GM23338 (cell line): ENCODE measurements around the gene PRKAA2. TPM values are rescaled to one million over a fixed set of nuclear protein-coding genes. Genes with fewer than 3 reads are reported as not detected.

ENCODE experiments used
- ATAC-seq: fragments of 200-7000 bp; cut with Tn5 transposase; 3 replicates; pipeline ENCODE4 v1.9.1; 2020
- DNase-seq: peaks from one replicate; pipeline ENCODE4 v3.0.0-alpha.2; 2015; ENCODE audit warnings: low spot score
- H2AFZ ChIP-seq: fragments of 200-600 bp; sonication (generic); 2 replicates; pipeline ENCODE4 v1.8.0; 2016; ENCODE audit warnings: antibody characterized with exemption, mild to moderate bottlenecking, moderate library complexity
- H3F3A ChIP-seq: fragments of 200-600 bp; sonication (generic); replicated peaks from 2 replicates; pipeline ENCODE4 v1.8.0; 2017; ENCODE audit warnings: antibody characterized with exemption, mixed run types, low read depth
- H3K27ac ChIP-seq: fragments of 200-600 bp; sonication (generic); 2 replicates; pipeline ENCODE4 v1.6.1; 2016; ENCODE audit warnings: low read depth
- H3K27me3 ChIP-seq: fragments of 200-600 bp; sonication (generic); 2 replicates; pipeline ENCODE4 v1.8.0; 2016; ENCODE audit warnings: mild to moderate bottlenecking, mixed run types, moderate library complexity; ENCODE audit not compliant: insufficient read depth
- H3K36me3 ChIP-seq: fragments of 200-600 bp; sonication (generic); 2 replicates; pipeline ENCODE4 v1.8.0; 2016; ENCODE audit warnings: mild to moderate bottlenecking; ENCODE audit not compliant: insufficient read depth
- H3K4me1 ChIP-seq: fragments of 200-600 bp; sonication (generic); 2 replicates; pipeline ENCODE4 v1.8.0; 2016; ENCODE audit warnings: mild to moderate bottlenecking, moderate library complexity; ENCODE audit not compliant: insufficient read depth
- H3K4me2 ChIP-seq: fragments of 200-600 bp; sonication (generic); 2 replicates; pipeline ENCODE4 v1.7.1; 2017; ENCODE audit warnings: mixed run types
- H3K4me3 ChIP-seq: fragments of 200-600 bp; sonication (generic); 2 replicates; pipeline ENCODE4 v1.6.1; 2016; ENCODE audit warnings: mixed run types
- H3K79me2 ChIP-seq: fragments of 200-600 bp; sonication (generic); replicated peaks from 2 replicates; pipeline ENCODE4 v1.8.0; 2017; ENCODE audit warnings: mild to moderate bottlenecking; ENCODE audit not compliant: insufficient read depth
- H3K9me2 ChIP-seq: fragments of 200-600 bp; sonication (generic); 2 replicates; pipeline ENCODE4 v1.8.0; 2017; ENCODE audit not compliant: insufficient read depth
- H4K20me1 ChIP-seq: fragments of 200-600 bp; sonication (generic); replicated peaks from 2 replicates; pipeline ENCODE4 v1.8.0; 2017; ENCODE audit warnings: mild to moderate bottlenecking; ENCODE audit not compliant: insufficient read depth
- H3K27ac Mint-ChIP-seq: 2 replicates; pipeline ENCODE4 v1.8.0; 2020; ENCODE audit warnings: inconsistent platforms, mild to moderate bottlenecking, moderate library complexity, mixed read lengths
- H3K27me3 Mint-ChIP-seq: 3 replicates; pipeline ENCODE4 v1.8.0; 2022; ENCODE audit warnings: low read depth, mild to moderate bottlenecking, moderate library complexity, mixed read lengths, inconsistent platforms; ENCODE audit not compliant: insufficient read depth, poor library complexity
- H3K36me3 Mint-ChIP-seq: 3 replicates; pipeline ENCODE4 v1.8.0; 2021; ENCODE audit warnings: low read depth, mild to moderate bottlenecking, inconsistent platforms, moderate library complexity, mixed read lengths
- H3K4me1 Mint-ChIP-seq: 3 replicates; pipeline ENCODE4 v1.8.0; 2020; ENCODE audit warnings: mild to moderate bottlenecking, inconsistent platforms, mixed read lengths
- H3K4me3 Mint-ChIP-seq: 3 replicates; pipeline ENCODE4 v1.8.0; 2021; ENCODE audit warnings: moderate library complexity, mild to moderate bottlenecking, inconsistent platforms, mixed read lengths
- H3K9me3 Mint-ChIP-seq: 3 replicates; pipeline ENCODE4 v1.8.0; 2020; ENCODE audit warnings: moderate library complexity, mild to moderate bottlenecking, inconsistent platforms, mixed read lengths
- CTCF ChIP-seq, 2 experiments: fragments of 200-600 bp in 1 of 2; sonication (generic) in 1 of 2; conservative IDR thresholded peaks; 2 replicates each; pipeline versions ENCODE4 v1.5.1 to v1.6.1; 2016 to 2017; ENCODE audit warnings: antibody characterized with exemption in 2 of 2, low read depth in 2 of 2, mild to moderate bottlenecking in 2 of 2, moderate library complexity in 1 of 2
- JUNB ChIP-seq: IDR thresholded peaks from one replicate; pipeline ENCODE4 v1.6.1; 2016; ENCODE audit warnings: antibody characterized with exemption; ENCODE audit not compliant: unreplicated experiment
- NANOG ChIP-seq: IDR thresholded peaks from 2 replicates; pipeline ENCODE4 v1.6.1; 2016; ENCODE audit warnings: antibody characterized with exemption, borderline replicate concordance
- POLR2AphosphoS5 ChIP-seq: IDR thresholded peaks from 2 replicates; pipeline ENCODE4 v1.6.1; 2016; ENCODE audit warnings: antibody characterized with exemption, low read depth
- REST ChIP-seq: IDR thresholded peaks from one replicate; pipeline ENCODE4 v1.6.1; 2018; ENCODE audit warnings: antibody characterized with exemption; ENCODE audit not compliant: unreplicated experiment
- STAT1 ChIP-seq: IDR thresholded peaks from one replicate; pipeline ENCODE4 v1.6.1; 2016; ENCODE audit warnings: antibody characterized with exemption; ENCODE audit not compliant: unreplicated experiment
- ZNF114 ChIP-seq: fragments of 250-450 bp; sonication (Bioruptor Pico); IDR thresholded peaks from 2 replicates; pipeline ENCODE4 v1.5.0; 2020; ENCODE audit warnings: mild to moderate bottlenecking, moderate library complexity
- ZNF331 ChIP-seq: fragments of 250-450 bp; sonication (Bioruptor Pico); IDR thresholded peaks from 2 replicates; pipeline ENCODE4 v1.5.0; 2020; ENCODE audit warnings: low read depth, mild to moderate bottlenecking, moderate library complexity
- ZNF462 ChIP-seq: fragments of 250-450 bp; sonication (Bioruptor Pico); IDR thresholded peaks from 2 replicates; pipeline ENCODE4 v1.5.0; 2020; ENCODE audit warnings: mild to moderate bottlenecking, moderate library complexity
- polyA plus RNA-seq: library from polyadenylated mRNA; unstranded; fragments of >200 nt; fragmentation: Nextera tagmentation; extraction: Ambion mirVana; gene quantifications from 2 replicates; pipeline ENCODE4 v1.2.1, GENCODE V29; 2016
- total RNA-seq: library from RNA; depleted of rRNA; stranded (reverse); fragments of >200 nt; shearing (Covaris generic); gene quantifications from 2 replicates; pipeline ENCODE4 v1.2.3, GENCODE V29; 2014

PRKAA2 gene
- total and polyA plus RNA-seq, 2 experiments from 2014 or later: 3.0 to 8.7 TPM

GRCh38 chr1:56710646-56711045 lies 65.5 kb downstream of the PRKAA2 start (continued):
- no peak for TF ChIP-seq CTCF (conservative IDR thresholded peaks at IDR 0.05; ENCODE audit: low read depth in 2 of 2)
- TF ChIP-seq ZNF462 (CRISPR knock-in tag): no peak
- no peak for TF ChIP-seq NANOG

- H2AFZ ChIP-seq: no peak overlapping the region
- Mint-ChIP-seq H3K4me3 (no peak overlapping the region), H3K27ac (no peak overlapping the region), H3K9me3 (no peaks in the 10 kb centered on the region), H3K4me1 (peaks cover 4% of the 10 kb centered on the region; the same call in 1 of the 3 replicates), H3K27me3 (no peaks in the 10 kb centered on the region), H3K36me3 (no peaks in the 10 kb centered on the region; the same call in 2 of the 3 replicates)
- no peaks in the 10 kb centered on the region for H3K27me3 ChIP-seq
- H3F3A ChIP-seq: no peaks in the 10 kb centered on the region
- no peaks in the 10 kb centered on the region for H3K4me1 ChIP-seq
- no peak overlapping the region for H3K4me2 ChIP-seq
- no peak overlapping the region for H3K27ac ChIP-seq
- H3K9me2 ChIP-seq: no peaks in the 10 kb centered on the region
- ATAC-seq (no peak), DNase-seq (no peak)
- H3K36me3 ChIP-seq: no peaks in the 10 kb centered on the region
- no peak overlapping the region for H3K4me3 ChIP-seq
- no peaks in the 10 kb centered on the region for H4K20me1 ChIP-seq
- H3K79me2 ChIP-seq: no peaks in the 10 kb centered on the region
- TF ChIP-seq NANOG (no peak), ZNF331 (no peak), REST (no peak), STAT1 (no peak), CTCF (conservative IDR thresholded peaks at IDR 0.05; ENCODE audit: low read depth in 2 of 2) (no peak), POLR2AphosphoS5 (no peak), ZNF114 (CRISPR knock-in tag) (no peak), JUNB (no peak)
Observed at GRCh38 chr1:56712150-56712549, 67.0 kb downstream of the PRKAA2 start.
